Hindlimb muscle (tissue), 1 donor: ENCODE data around the gene OTOG. TPM values are rescaled to one million over a fixed set of nuclear protein-coding genes. Genes with fewer than 3 reads are reported as not detected.

Experiments
- DNase-seq: peaks from one replicate; pipeline ENCODE4 v3.0.0-alpha.2; 2013
- polyA plus RNA-seq: library from polyadenylated mRNA; unstranded; fragments of 120-200 nt; gene quantifications from one replicate; pipeline ENCODE4 v1.2.1, GENCODE V29; 2013; ENCODE audit not compliant: insufficient read length

OTOG gene
- polyA plus RNA-seq, 1 donor, result 0.08 TPM

GRCh38 chr11:17651681-17652080 lies 104.6 kb downstream of the OTOG start:
- no peak for DNase-seq

GRCh38 chr11:17652556-17652955 lies 105.5 kb downstream of the OTOG start:
- DNase-seq, result peak; percentile 41

- DNase-seq, result peak; percentile 56
Observed at GRCh38 chr11:17653611-17654010, 106.6 kb downstream of the OTOG start.

GRCh38 chr11:17655682-17656081 lies 108.6 kb downstream of the OTOG start:
- no peak for DNase-seq

GRCh38 chr11:17658211-17658610 lies 111.2 kb downstream of the OTOG start:
- no peak for DNase-seq

GRCh38 chr11:17668166-17668565 lies 121.1 kb downstream of the OTOG start:
- no peak for DNase-seq

- DNase-seq, result no peak
Observed at GRCh38 chr11:17672469-17672868, 125.4 kb downstream of the OTOG start.

GRCh38 chr11:17673951-17674350 lies 126.9 kb downstream of the OTOG start:
- no peak for DNase-seq

- no peak for DNase-seq
Observed at GRCh38 chr11:17682848-17683247, 135.8 kb downstream of the OTOG start.

GRCh38 chr11:17683377-17684161 lies 136.5 kb downstream of the OTOG start:
- peak; percentile 11 for DNase-seq

- no peak for DNase-seq
Observed at GRCh38 chr11:17684550-17684949, 137.5 kb downstream of the OTOG start.

GRCh38 chr11:17686231-17686980 lies 139.3 kb downstream of the OTOG start:
- DNase-seq, result peak; percentile 14

GRCh38 chr11:17687946-17688670 lies 141.0 kb downstream of the OTOG start:
- DNase-seq, result peak; percentile 25

GRCh38 chr11:17691550-17691949 lies 144.5 kb downstream of the OTOG start:
- no peak for DNase-seq

GRCh38 chr11:17691976-17692375 lies 144.9 kb downstream of the OTOG start:
- no peak for DNase-seq

GRCh38 chr11:17692931-17693330 lies 145.9 kb downstream of the OTOG start:
- DNase-seq, result no peak

GRCh38 chr11:17693531-17693930 lies 146.5 kb downstream of the OTOG start:
- no peak for DNase-seq

- DNase-seq, result no peak
Observed at GRCh38 chr11:17694494-17695110, 147.5 kb downstream of the OTOG start.

- DNase-seq, result no peak
Observed at GRCh38 chr11:17695454-17696441, 148.7 kb downstream of the OTOG start.

- no peak for DNase-seq
Observed at GRCh38 chr11:17696741-17697140, 149.7 kb downstream of the OTOG start.
